ENCODE measurements around the gene TMEM44. TPM values are rescaled to one million over a fixed set of nuclear protein-coding genes. Genes with fewer than 3 reads are reported as not detected.

TMEM44 gene
- total and polyA plus RNA-seq, 2 of the 4 experiments (the other 2 are of a cell fraction): 9.7 to 24.2 TPM

DNA sequence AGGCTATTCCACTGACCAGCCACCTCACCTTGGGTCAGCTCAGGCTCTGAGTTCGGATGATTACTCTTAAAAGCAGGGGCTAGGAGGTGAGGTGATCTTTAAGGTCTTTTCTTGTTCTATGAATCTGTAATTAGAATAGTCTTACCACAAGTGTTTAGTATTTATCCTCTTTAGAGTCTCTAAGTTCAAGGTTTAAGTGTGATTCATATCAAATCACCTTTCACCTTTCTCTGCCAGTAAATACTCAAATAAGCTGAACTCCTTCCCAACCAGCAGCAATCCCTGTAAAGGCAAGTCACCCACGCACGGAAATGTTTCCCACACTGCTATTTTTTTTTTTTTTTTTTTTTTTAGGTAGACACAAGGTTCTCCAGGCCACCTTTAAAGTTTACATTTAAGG lies 14.5 kb upstream of the TMEM44 start:
- intact Hi-C loops (cut with micrococcal nuclease) (no loop called here), in situ Hi-C loops (cut with MboI; ENCODE audit: low sequenced_read_pairs) (no loop called here), dilution Hi-C loops (cut with HindIII; ENCODE audit: low sequenced_read_pairs, unreplicated experiment) (no loop called here)
- no peak overlapping the region for H3K23ac ChIP-seq (ENCODE audit: low read depth, low read length)
- no peak overlapping the region for H3K9ac ChIP-seq (ENCODE audit: low read depth, low read length)
- H3K56ac ChIP-seq (ENCODE audit: extremely low read depth, insufficient read depth, low read length): no peak overlapping the region
- no peak overlapping the region for H4K5ac ChIP-seq (ENCODE audit: low read depth, low read length)
- no peak overlapping the region for H2BK15ac ChIP-seq (ENCODE audit: low read depth, low read length)
- no peak overlapping the region for H4K8ac ChIP-seq (ENCODE audit: low read depth in 2 of 2, low read length in 2 of 2)
- no peaks in the 10 kb centered on the region; a peak in 3 of 4 replicates for H3K79me1 ChIP-seq (ENCODE audit: low read depth in 1 of 2, low read length in 2 of 2)
- H3K4me2 ChIP-seq (ENCODE audit: low read depth, low read length): no peak overlapping the region
- H2BK20ac ChIP-seq (ENCODE audit: low read depth, low read length): no peak overlapping the region
- no peak overlapping the region for H3K4me3 ChIP-seq (ENCODE audit: insufficient read depth, low read depth, low read length)
- no peak overlapping the region for H3K14ac ChIP-seq (replicated peaks; ENCODE audit: low read depth, low read length)
- no peak overlapping the region for H3K4ac ChIP-seq (ENCODE audit: low read depth, low read length)
- no peak for TF ChIP-seq RAD21 (IDR thresholded peaks at IDR 0.05; ENCODE audit: low read length)
- TF ChIP-seq FOS (IDR thresholded peaks at IDR 0.05; ENCODE audit: low read depth, low read length): no peak
- no peak for TF ChIP-seq NFE2L2 (IDR thresholded peaks at IDR 0.05; ENCODE audit: low read depth, low read length)
- TF ChIP-seq CEBPB (IDR thresholded peaks at IDR 0.05; ENCODE audit: low read depth, low read length): no peak
- no peak for TF ChIP-seq SMC3 (IDR thresholded peaks at IDR 0.05; ENCODE audit: low read depth, low read length)
- no peak for TF ChIP-seq MAFK (IDR thresholded peaks at IDR 0.05; ENCODE audit: low read depth, low read length)
- TF ChIP-seq CHD1 (IDR thresholded peaks at IDR 0.05; ENCODE audit: low read depth, low read length): no peak
- no peak for TF ChIP-seq MAZ (IDR thresholded peaks at IDR 0.05; ENCODE audit: borderline replicate concordance, low read depth, low read length)
- H2AK9ac ChIP-seq (replicated peaks; ENCODE audit: low read depth, low read length, poor library complexity): no peak overlapping the region
- no TSS peak for BruUV-seq (replicated peaks)
- DNase-seq (no peak), ATAC-seq (ENCODE audit: low read depth) (no peak)
- no peaks in the 10 kb centered on the region for H4K20me1 ChIP-seq (ENCODE audit: insufficient read depth, low read length)
- no peak overlapping the region for H3K27ac ChIP-seq (ENCODE audit: insufficient read depth, low read length)
- H2BK5ac ChIP-seq (ENCODE audit: low read depth, low read length, poor library complexity, severe bottlenecking): no peak overlapping the region
- H3K9me3 ChIP-seq (ENCODE audit: control insufficient read depth, insufficient read depth, low read length): no peaks in the 10 kb centered on the region
- peaks cover 40% of the 10 kb centered on the region for H3K36me3 ChIP-seq (ENCODE audit: control insufficient read depth, insufficient read depth, low read length)
- CTCF ChIA-PET: no interaction called here
- H2BK120ac ChIP-seq (ENCODE audit: low read depth, low read length): no peak overlapping the region
- POLR2A ChIA-PET (ENCODE audit: unreplicated experiment): no interaction called here
- no peak overlapping the region for H2AFZ ChIP-seq (replicated peaks; ENCODE audit: low read length, poor library complexity)
- H2AK5ac ChIP-seq (ENCODE audit: low read depth, low read length): no peak overlapping the region
- H3K9me1 ChIP-seq (ENCODE audit: insufficient read depth, low read length): no peaks in the 10 kb centered on the region
- H3K4me1 ChIP-seq (ENCODE audit: control insufficient read depth, insufficient read depth, low read length): no peaks in the 10 kb centered on the region
- H3K27me3 ChIP-seq (ENCODE audit: control insufficient read depth, insufficient read depth, low read length): no peaks in the 10 kb centered on the region
- no CpG with 5 or more reads among the region's 3 CpGs for WGBS, 2 experiments (ENCODE audit: extremely low coverage in 2 of 2, insufficient read length in 1 of 2)
- no peak overlapping the region for H3K18ac ChIP-seq (ENCODE audit: low read depth, low read length)
- H4K91ac ChIP-seq (ENCODE audit: insufficient read depth, low read depth, low read length): no peak overlapping the region
